ENCODE results near the gene VPS4A.

- TF ChIP-seq ARNT (IDR thresholded peaks at IDR 0.05) (no peak), CTBP1 (IDR thresholded peaks at IDR 0.05; ENCODE audit: borderline replicate concordance) (no peak), FOXK2 (IDR thresholded peaks at IDR 0.05) (no peak), BHLHE40 (IDR thresholded peaks at IDR 0.05; ENCODE audit: borderline replicate concordance) (no peak), FOXA1 (IDR thresholded peaks at IDR 0.05) (no peak), FOXM1 (IDR thresholded peaks at IDR 0.05; ENCODE audit: borderline replicate concordance) (no peak), PKNOX1 (IDR thresholded peaks at IDR 0.05) (no peak), NFRKB (IDR thresholded peaks at IDR 0.05) (no peak)
Observed at GRCh38 chr16:69334696-69335095, 23.5 kb downstream of the VPS4A start.

Data from HEK293T (cell line).